ENCODE results near the gene GABRG3. TPM values are rescaled to one million over a fixed set of nuclear protein-coding genes. Genes with fewer than 3 reads are reported as not detected.

Gene GABRG3
- total and polyA plus RNA-seq, 2 experiments from 2014 or later, result 0.10 to 1.4 TPM

DNA sequence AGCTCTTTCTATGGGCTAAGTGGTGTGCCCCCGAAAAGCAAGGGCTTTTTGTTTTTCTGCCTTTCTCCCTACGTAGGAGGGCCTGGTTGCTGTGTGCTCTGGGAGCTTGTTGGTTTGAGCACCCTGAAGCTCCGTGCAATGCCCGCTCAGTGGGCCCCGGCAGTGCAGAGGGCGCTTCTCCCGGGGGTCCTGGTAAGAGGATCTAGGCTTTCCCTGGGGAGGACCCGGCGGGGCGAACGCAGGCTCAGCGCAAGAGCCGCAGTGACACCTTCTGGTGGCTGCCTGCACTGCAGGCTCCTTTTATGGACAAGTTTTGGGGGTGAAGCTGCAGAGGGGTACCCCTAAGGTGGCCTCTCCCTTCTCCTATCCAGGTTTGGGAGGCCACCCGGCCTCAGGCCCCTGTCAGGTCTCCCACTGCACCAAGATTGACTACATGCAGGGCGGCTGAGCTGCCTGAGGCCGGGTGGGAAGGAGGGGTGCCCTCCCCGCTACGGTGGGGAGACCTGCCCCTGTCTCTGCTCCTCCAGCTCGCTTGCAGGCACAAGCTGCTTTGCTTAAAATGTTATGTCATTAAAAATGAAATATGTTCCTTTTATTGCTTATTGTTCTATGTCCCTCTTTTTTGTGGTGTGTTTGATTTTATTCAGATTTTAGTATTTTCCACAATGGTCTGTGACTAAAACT, 387.9 kb downstream of the GABRG3 start:
- peak overlapping the region; percentile 75 for H3K4me2 ChIP-seq
- H3F3A ChIP-seq (replicated peaks; ENCODE audit: low read depth), result no peaks in the 10 kb centered on the region
- H3K36me3 ChIP-seq (ENCODE audit: insufficient read depth), result no peaks in the 10 kb centered on the region
- H3K4me3 ChIP-seq, result peak overlapping the region; percentile 43
- H3K79me2 ChIP-seq (replicated peaks; ENCODE audit: insufficient read depth), result no peaks in the 10 kb centered on the region
- no peaks in the 10 kb centered on the region for H3K9me2 ChIP-seq (ENCODE audit: insufficient read depth)
- H3K36me3 Mint-ChIP-seq (ENCODE audit: low read depth), result no peaks in the 10 kb centered on the region
- no peaks in the 10 kb centered on the region for H4K20me1 ChIP-seq (replicated peaks; ENCODE audit: insufficient read depth)
- peak overlapping the region; percentile 93 for H2AFZ ChIP-seq
- H3K4me1 Mint-ChIP-seq, result peaks cover 7% of the 10 kb centered on the region; the same call in 2 of the 3 replicates
- H3K27ac Mint-ChIP-seq, result no peak overlapping the region
- ATAC-seq, result peak; percentile 98
- peak; percentile 79 for DNase-seq (ENCODE audit: low spot score)
- no peak overlapping the region for H3K27ac ChIP-seq (ENCODE audit: low read depth)
- TF ChIP-seq CTCF (conservative IDR thresholded peaks at IDR 0.05; ENCODE audit: low read depth in 2 of 2) (peak; percentile 88 to 90), ZNF331 (CRISPR knock-in tag; IDR thresholded peaks at IDR 0.05; ENCODE audit: low read depth) (no peak)
- H3K9me3 Mint-ChIP-seq, result no peaks in the 10 kb centered on the region
- H3K4me3 Mint-ChIP-seq, result peak overlapping the region; percentile 48; the same call in 1 of the 3 replicates
- no peaks in the 10 kb centered on the region for H3K27me3 Mint-ChIP-seq (ENCODE audit: insufficient read depth, low read depth, poor library complexity)
- no peaks in the 10 kb centered on the region for H3K27me3 ChIP-seq (ENCODE audit: insufficient read depth)
- H3K4me1 ChIP-seq (ENCODE audit: insufficient read depth), result peaks cover 5% of the 10 kb centered on the region; the same call in 1 of the 2 replicates

- H3K9me2 ChIP-seq (ENCODE audit: insufficient read depth), result no peaks in the 10 kb centered on the region
- no peaks in the 10 kb centered on the region for H3K27me3 ChIP-seq (ENCODE audit: insufficient read depth)
- H4K20me1 ChIP-seq (replicated peaks; ENCODE audit: insufficient read depth), result no peaks in the 10 kb centered on the region
- H3K4me1 Mint-ChIP-seq, result peaks cover 7% of the 10 kb centered on the region; the same call in 2 of the 3 replicates
- ATAC-seq, result no peak
- H3K9me3 Mint-ChIP-seq, result no peaks in the 10 kb centered on the region
- no peak overlapping the region for H3K4me3 ChIP-seq
- no peak overlapping the region for H3K4me3 Mint-ChIP-seq
- peaks cover 5% of the 10 kb centered on the region; the same call in 1 of the 2 replicates for H3K4me1 ChIP-seq (ENCODE audit: insufficient read depth)
- DNase-seq (ENCODE audit: low spot score), result no peak
- no peaks in the 10 kb centered on the region for H3K36me3 Mint-ChIP-seq (ENCODE audit: low read depth)
- no peak overlapping the region for H3K27ac ChIP-seq (ENCODE audit: low read depth)
- no peak overlapping the region for H2AFZ ChIP-seq
- no peak overlapping the region for H3K4me2 ChIP-seq
- no peaks in the 10 kb centered on the region for H3K27me3 Mint-ChIP-seq (ENCODE audit: insufficient read depth, low read depth, poor library complexity)
- no peaks in the 10 kb centered on the region for H3K79me2 ChIP-seq (replicated peaks; ENCODE audit: insufficient read depth)
- no peaks in the 10 kb centered on the region for H3K36me3 ChIP-seq (ENCODE audit: insufficient read depth)
- H3F3A ChIP-seq (replicated peaks; ENCODE audit: low read depth), result no peaks in the 10 kb centered on the region
- no peak overlapping the region for H3K27ac Mint-ChIP-seq
- TF ChIP-seq CREB1 (CRISPR knock-in tag; IDR thresholded peaks at IDR 0.05; ENCODE audit: low read depth) (no peak), ZNF114 (CRISPR knock-in tag; IDR thresholded peaks at IDR 0.05) (no peak), ZNF331 (CRISPR knock-in tag; IDR thresholded peaks at IDR 0.05; ENCODE audit: low read depth) (no peak), POLR2AphosphoS5 (IDR thresholded peaks at IDR 0.05; ENCODE audit: low read depth) (no peak), STAT1 (IDR thresholded peaks at IDR 0.05; ENCODE audit: unreplicated experiment) (no peak), CTCF (conservative IDR thresholded peaks at IDR 0.05; ENCODE audit: low read depth in 2 of 2) (no peak), EZH2phosphoT487 (IDR thresholded peaks at IDR 0.05; ENCODE audit: unreplicated experiment) (no peak), JUNB (IDR thresholded peaks at IDR 0.05; ENCODE audit: unreplicated experiment) (no peak)
- TF ChIP-seq, protein P1, sequence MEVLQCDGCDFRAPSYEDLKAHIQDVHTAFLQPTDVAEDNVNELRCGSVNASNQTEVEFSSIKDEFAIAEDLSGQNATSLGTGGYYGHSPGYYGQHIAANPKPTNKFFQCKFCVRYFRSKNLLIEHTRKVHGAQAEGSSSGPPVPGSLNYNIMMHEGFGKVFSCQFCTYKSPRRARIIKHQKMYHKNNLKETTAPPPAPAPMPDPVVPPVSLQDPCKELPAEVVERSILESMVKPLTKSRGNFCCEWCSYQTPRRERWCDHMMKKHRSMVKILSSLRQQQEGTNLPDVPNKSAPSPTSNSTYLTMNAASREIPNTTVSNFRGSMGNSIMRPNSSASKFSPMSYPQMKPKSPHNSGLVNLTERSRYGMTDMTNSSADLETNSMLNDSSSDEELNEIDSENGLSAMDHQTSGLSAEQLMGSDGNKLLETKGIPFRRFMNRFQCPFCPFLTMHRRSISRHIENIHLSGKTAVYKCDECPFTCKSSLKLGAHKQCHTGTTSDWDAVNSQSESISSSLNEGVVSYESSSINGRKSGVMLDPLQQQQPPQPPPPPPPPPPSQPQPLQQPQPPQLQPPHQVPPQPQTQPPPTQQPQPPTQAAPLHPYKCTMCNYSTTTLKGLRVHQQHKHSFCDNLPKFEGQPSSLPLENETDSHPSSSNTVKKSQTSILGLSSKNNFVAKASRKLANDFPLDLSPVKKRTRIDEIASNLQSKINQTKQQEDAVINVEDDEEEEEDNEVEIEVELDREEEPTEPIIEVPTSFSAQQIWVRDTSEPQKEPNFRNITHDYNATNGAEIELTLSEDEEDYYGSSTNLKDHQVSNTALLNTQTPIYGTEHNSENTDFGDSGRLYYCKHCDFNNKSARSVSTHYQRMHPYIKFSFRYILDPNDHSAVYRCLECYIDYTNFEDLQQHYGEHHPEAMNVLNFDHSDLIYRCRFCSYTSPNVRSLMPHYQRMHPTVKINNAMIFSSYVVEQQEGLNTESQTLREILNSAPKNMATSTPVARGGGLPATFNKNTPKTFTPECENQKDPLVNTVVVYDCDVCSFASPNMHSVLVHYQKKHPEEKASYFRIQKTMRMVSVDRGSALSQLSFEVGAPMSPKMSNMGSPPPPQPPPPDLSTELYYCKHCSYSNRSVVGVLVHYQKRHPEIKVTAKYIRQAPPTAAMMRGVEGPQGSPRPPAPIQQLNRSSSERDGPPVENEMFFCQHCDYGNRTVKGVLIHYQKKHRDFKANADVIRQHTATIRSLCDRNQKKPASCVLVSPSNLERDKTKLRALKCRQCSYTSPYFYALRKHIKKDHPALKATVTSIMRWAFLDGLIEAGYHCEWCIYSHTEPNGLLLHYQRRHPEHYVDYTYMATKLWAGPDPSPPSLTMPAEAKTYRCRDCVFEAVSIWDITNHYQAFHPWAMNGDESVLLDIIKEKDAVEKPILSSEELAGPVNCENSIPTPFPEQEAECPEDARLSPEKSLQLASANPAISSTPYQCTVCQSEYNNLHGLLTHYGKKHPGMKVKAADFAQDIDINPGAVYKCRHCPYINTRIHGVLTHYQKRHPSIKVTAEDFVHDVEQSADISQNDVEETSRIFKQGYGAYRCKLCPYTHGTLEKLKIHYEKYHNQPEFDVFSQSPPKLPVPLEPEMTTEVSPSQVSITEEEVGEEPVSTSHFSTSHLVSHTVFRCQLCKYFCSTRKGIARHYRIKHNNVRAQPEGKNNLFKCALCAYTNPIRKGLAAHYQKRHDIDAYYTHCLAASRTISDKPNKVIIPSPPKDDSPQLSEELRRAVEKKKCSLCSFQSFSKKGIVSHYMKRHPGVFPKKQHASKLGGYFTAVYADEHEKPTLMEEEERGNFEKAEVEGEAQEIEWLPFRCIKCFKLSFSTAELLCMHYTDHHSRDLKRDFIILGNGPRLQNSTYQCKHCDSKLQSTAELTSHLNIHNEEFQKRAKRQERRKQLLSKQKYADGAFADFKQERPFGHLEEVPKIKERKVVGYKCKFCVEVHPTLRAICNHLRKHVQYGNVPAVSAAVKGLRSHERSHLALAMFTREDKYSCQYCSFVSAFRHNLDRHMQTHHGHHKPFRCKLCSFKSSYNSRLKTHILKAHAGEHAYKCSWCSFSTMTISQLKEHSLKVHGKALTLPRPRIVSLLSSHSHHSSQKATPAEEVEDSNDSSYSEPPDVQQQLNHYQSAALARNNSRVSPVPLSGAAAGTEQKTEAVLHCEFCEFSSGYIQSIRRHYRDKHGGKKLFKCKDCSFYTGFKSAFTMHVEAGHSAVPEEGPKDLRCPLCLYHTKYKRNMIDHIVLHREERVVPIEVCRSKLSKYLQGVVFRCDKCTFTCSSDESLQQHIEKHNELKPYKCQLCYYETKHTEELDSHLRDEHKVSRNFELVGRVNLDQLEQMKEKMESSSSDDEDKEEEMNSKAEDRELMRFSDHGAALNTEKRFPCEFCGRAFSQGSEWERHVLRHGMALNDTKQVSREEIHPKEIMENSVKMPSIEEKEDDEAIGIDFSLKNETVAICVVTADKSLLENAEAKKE (CRISPR knock-in tag; IDR thresholded peaks at IDR 0.05), result no peak
Measured at GRCh38 chr15:27359586-27359985, 388.6 kb downstream of the GABRG3 start.

Measured in GM23338 (cell line).